CD4-positive, alpha-beta T cell treated with Interleukin-4 for 4 hours (primary cell): ENCODE data around the gene WDR27.

ENCODE experiments used
- DNase-seq: peaks from one replicate; pipeline ENCODE4 v3.0.0-alpha.2; 2020

Gene WDR27

GRCh38 chr6:169558774-169559441 is 142.9 kb downstream of the WDR27 start:
- DNase-seq = no peak

- DNase-seq = no peak
Measured at GRCh38 chr6:169558378-169558773, 143.5 kb downstream of the WDR27 start.

DNA sequence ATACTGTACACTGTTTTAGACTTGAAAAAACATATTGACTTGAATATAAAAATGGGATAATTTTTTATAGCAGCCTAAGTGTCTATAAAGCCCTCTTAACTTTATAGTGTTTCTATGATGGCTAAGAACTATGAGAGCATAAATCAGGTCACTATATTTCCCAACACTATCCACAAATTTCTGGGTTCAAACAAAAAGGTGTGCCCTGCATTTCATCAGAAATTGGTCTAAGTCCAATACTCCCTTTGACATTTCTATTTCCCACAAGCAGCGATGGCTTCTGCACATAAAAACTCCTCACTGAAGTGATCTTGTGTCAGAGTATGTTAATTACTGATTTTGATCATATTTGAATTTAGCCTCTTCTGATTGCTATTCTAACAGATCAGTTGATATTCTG is 143.9 kb downstream of the WDR27 start:
- no peak for DNase-seq

DNA sequence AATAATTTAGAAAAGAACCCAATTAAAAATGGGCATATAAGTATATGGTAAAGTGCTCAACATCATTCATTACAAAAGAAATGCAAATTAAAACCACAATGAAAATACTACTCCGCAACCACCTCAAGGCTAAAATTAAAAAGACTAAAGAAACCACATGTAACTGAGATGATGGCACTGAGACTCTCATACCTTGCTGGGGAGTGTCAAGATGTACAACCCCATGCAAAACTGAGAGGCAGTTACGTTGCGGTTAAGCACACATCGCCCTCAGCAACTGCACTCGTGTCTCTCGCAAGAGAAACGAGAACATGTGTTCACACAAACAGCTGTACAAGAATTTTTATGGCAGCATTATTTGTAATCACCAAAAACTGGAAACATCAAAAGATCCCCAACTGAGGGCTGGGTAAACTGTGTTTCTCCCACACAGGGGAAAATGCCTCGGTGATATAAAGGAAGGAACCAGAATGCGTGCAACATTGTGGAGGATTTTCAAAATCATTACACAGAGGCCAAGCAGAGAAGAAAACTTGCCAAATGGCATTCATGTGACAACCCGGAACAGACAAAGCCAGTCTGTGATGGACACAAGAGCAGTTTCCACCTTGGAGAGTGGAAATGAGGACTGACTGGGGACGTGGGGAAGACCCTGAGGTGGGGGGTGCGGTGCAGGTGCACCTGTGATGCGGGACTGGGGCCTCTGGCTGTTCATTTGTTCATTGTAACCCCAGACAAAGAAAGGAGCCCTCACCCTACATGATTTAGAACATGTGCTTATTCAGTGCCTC is 144.9 kb downstream of the WDR27 start:
- peak; percentile 19 for DNase-seq

GRCh38 chr6:169555971-169556617 is 145.7 kb downstream of the WDR27 start:
- DNase-seq = no peak

- DNase-seq = no peak
Measured at GRCh38 chr6:169545982-169546381, 155.8 kb downstream of the WDR27 start.

DNA sequence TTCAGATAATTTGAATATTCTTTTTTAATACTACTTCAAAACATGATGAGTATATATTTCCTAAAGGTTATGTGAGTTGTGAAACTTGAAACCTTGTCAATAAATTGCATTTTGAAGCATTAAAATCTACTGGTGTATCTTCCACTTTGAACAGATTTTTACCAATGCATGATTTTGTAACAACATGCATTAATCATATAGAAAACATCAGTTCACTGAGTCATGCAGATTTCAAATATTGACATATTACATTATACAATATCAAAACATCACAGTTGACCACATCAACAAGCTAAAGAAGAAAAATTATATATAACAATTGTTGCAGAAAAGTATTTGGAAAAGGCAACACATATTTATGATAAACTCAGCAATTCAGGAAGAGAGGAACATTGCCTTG is 158.1 kb downstream of the WDR27 start:
- DNase-seq = no peak

- DNase-seq = no peak
Measured at GRCh38 chr6:169542491-169542890, 159.3 kb downstream of the WDR27 start.

- DNase-seq = no peak
Measured at GRCh38 chr6:169539176-169539897, 162.5 kb downstream of the WDR27 start.

DNA sequence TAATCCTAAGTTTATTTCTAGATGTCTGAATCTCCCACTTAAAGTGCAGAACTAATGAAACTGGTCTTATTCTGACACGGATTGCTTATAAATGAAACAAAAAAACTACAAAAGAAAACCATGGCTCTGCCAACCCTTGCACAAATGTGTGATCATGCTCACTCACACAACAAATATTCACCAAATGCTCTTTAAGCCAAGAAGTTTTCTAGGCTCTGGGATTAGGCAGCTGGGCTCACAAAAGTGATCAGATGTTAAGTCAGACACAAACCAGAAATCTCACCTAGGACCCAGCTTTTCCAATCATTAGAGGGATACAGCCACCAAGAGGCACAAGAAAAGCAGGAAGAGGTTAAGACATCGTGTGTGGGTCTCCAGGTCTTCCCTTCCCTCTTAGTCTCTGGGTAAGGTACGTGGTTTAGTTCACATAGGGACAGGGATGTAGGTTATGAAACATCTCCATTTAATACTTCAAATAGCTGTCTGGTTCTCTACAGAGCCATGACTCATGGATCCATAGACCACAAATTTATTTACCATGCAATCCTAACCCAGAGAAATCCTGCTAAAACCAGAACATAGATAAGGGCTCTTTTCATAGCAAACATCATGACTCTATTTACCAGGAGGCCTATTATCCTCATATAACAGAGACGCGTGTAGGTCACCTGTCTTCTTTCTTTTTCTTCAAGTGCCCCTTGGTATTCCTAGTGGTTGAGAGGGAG is 165.2 kb downstream of the WDR27 start:
- DNase-seq = no peak

DNA sequence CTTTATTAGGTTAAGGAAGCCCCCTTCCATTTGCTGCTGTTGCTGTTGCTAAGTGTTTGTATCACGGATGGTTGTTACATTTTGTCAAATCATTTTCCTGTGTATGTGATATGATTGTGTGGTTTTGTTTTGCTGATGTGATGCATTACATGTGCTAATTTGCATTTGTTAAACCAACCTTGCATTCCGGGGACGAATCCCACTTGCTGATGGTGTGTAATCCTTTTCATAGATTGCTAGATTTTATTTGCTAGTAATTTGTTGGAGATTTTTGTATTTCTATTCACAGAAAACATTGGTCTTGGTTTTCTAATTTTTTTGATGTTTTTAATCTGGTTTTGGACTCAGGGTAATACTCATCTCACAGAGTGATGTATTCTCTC is 167.8 kb downstream of the WDR27 start:
- DNase-seq = no peak

- DNase-seq = no peak
Measured at GRCh38 chr6:169533301-169534038, 168.4 kb downstream of the WDR27 start.

DNA sequence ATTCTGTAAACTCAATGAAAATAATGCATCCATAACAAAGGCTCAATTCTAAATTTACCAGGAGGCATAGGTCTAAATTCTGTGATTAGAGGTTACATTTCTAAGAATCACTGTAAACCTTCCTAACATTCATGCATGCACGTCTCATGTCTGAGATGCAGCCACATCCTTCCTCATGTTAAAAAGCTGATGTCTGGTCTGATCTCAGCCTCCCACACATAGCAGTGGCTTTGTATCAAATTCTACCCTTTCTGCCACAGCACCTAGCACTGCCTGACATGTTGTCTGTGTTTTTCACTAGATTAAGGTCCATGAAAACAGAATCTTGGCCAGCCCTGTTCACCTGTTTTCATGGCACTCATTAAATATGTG is 171.1 kb downstream of the WDR27 start:
- DNase-seq = no peak

GRCh38 chr6:169529931-169530751 is 171.7 kb downstream of the WDR27 start:
- no peak for DNase-seq

DNA sequence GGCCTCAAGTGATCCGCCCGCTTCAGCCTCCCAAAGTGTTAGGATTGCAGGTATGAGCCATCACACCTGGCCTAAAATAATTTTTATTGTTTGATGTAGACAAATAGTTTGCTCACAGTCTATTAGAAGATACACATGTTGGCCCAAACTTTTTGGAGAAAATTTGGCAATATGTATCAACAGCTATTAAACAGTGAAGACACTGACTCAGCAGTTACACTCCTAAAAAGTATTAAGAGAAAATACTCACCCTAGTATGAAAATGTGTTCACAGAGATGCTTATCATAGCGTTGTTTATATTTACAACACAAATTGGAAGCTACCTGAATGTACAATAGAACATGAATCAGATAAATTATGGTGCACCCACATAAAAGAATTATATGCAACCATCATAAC is 173.1 kb downstream of the WDR27 start:
- no peak for DNase-seq

DNA sequence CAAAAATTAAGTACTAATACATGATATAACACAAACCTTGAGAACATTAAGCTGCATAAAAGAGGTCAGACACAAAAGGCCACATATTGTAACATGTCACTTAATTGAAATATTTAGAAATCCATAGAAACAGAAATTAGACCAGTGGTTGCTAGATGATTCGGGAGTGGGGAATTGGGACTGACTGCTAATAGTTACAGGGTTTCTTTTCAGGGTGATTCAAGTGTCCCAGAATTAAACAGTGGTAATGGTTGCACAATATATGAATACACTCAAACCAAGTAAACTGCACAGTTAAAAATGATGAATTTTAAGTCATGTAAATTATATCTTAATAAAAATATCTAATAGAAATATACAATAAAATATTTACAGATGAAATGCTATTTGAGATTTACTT is 174.5 kb downstream of the WDR27 start:
- no peak for DNase-seq

DNA sequence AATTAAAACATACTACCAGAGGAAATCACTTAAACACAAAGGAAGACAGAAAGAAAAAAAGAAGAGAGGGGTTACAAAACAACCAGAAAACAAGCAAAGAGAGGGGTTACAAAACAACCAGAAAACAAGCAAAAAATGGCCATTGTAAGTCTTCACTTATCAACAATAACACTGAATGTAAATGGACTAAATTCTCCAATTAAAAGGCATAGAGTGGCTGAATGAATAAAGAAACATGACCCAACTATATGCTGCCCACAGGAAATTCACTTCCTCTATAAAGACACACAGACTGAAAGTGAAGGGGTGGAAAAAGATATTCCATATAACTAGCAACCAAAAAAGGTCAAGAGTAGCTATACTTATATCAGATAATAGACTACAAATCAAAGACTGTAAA is 180.0 kb downstream of the WDR27 start:
- no peak for DNase-seq

- no peak for DNase-seq
Measured at GRCh38 chr6:169520104-169520503, 181.7 kb downstream of the WDR27 start.

GRCh38 chr6:169518451-169518850 is 183.4 kb downstream of the WDR27 start:
- DNase-seq = no peak

GRCh38 chr6:169513478-169514193 is 188.2 kb downstream of the WDR27 start:
- no peak for DNase-seq
